Mucosa of stomach (tissue), 1 donor: ENCODE measurements around the gene KMT2E.
"Not testable (repeated sequence)": the region's sequence is repeated elsewhere in the genome, so short reads cannot be mapped to it uniquely, and the experiment has no call there.

ENCODE experiments used
- H3K27me3 ChIP-seq: one replicate; pipeline ENCODE4 v1.7.0; 2013; ENCODE audit warnings: mild to moderate bottlenecking, low read length; ENCODE audit not compliant: control insufficient read depth, insufficient read depth
- H3K36me3 ChIP-seq: one replicate; pipeline ENCODE4 v1.7.0; 2013; ENCODE audit warnings: low read length; ENCODE audit not compliant: control insufficient read depth, insufficient read depth
- H3K4me1 ChIP-seq: one replicate; pipeline ENCODE4 v1.7.0; 2013; ENCODE audit warnings: mild to moderate bottlenecking, low read length; ENCODE audit not compliant: control insufficient read depth, insufficient read depth
- H3K4me3 ChIP-seq: one replicate; pipeline ENCODE4 v1.7.0; 2013; ENCODE audit warnings: low read length
- H3K9ac ChIP-seq: one replicate; pipeline ENCODE4 v1.7.0; 2013; ENCODE audit warnings: mild to moderate bottlenecking, low read length, moderate library complexity
- H3K9me3 ChIP-seq: one replicate; pipeline ENCODE4 v1.7.0; 2013; ENCODE audit warnings: mild to moderate bottlenecking, low read length, moderate library complexity; ENCODE audit not compliant: control insufficient read depth
- donor health status: Pancreatic carcinoma.

KMT2E gene

GRCh38 chr7:105047932-105048331 is 33.9 kb downstream of the KMT2E start:
- Histone ChIP-seq H3K9ac (no peak overlapping the region), H3K4me1 (peaks cover 37% of the 10 kb centered on the region), H3K9me3 (no peaks in the 10 kb centered on the region), H3K27me3 (no peaks in the 10 kb centered on the region), H3K36me3 (no peaks in the 10 kb centered on the region), H3K4me3 (no peak overlapping the region)

DNA sequence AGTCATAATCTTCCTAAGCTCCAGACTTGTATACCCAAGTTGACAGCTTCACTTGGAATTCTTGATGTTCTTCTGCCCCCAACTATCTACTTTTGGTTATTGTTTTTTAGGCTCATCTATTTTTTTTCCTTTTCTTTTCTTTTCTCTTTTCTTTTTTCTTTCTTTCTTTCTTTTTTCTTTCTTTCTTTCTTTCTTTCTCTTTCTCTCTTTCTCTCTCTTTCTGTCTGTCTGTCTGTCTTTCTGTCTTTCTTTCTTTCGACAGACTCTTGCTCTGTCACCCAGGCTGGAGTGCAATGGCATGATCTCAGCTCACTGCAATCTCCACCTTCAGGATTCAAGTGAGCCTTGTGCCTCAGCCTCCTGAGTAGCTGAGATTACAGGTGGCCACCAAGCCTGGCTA is 36.5 kb downstream of the KMT2E start:
- Histone ChIP-seq H3K27me3 (no peaks in the 10 kb centered on the region), H3K4me3 (no peak overlapping the region), H3K4me1 (peaks cover 27% of the 10 kb centered on the region), H3K9me3 (no peaks in the 10 kb centered on the region), H3K36me3 (no peaks in the 10 kb centered on the region), H3K9ac (no peak overlapping the region)

DNA sequence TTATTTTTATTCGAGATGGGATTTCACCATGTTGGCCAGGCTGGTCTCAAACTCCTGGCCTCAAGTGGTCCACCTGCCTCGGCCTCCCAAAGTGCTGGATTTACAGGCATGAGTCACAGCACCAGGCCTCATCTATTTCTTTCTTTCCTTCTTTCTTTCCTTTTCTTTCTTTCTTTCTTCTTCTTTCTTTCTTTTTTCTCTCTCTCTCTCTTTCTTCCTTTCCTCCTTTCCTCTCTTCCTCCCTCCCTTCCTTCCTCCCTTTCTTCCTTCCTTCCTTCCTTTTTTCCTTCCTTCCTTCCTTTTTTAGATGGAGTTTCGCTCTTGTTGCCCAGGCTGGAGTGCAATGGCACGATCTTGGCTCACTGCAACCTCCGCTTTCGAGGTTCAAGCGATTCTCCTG is 36.9 kb downstream of the KMT2E start:
- H3K4me3 ChIP-seq, H3K9me3 ChIP-seq, H3K9ac ChIP-seq, H3K27me3 ChIP-seq, H3K36me3 ChIP-seq: not testable (repeated sequence)
- H3K4me1 ChIP-seq, result peaks cover 27% of the 10 kb centered on the region

GRCh38 chr7:105055084-105055483 is 41.1 kb downstream of the KMT2E start:
- Histone ChIP-seq H3K9me3 (no peaks in the 10 kb centered on the region), H3K4me1 (peaks cover 7% of the 10 kb centered on the region), H3K9ac (no peak overlapping the region), H3K4me3 (no peak overlapping the region), H3K27me3 (no peaks in the 10 kb centered on the region), H3K36me3 (no peaks in the 10 kb centered on the region)

DNA sequence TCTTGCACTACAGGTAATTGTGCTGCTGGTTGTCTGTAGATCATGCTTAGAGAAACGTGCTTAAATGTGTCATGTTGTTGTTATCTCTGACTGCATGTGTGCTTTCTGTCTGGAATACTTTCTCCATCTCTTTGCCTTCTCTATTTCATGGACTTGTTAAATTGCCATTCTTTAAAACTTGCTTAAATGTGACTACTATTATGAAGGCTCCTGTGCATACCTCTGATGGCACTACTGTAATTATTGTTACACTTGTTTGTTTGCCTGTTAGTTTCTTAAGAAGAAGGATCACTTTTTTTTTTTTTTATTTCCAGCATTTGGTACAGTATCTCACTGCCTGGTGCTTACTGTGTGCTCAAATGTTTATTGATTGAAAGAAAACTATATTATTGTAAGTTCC is 41.6 kb downstream of the KMT2E start:
- no peak overlapping the region for H3K4me3 ChIP-seq
- no peaks in the 10 kb centered on the region for H3K36me3 ChIP-seq
- H3K9ac ChIP-seq, result no peak overlapping the region
- no peaks in the 10 kb centered on the region for H3K27me3 ChIP-seq
- no peaks in the 10 kb centered on the region for H3K9me3 ChIP-seq
- H3K4me1 ChIP-seq, result peaks cover 7% of the 10 kb centered on the region

GRCh38 chr7:105057472-105057871 is 43.5 kb downstream of the KMT2E start:
- Histone ChIP-seq H3K9ac (no peak overlapping the region), H3K9me3 (no peaks in the 10 kb centered on the region), H3K4me1 (peaks cover 7% of the 10 kb centered on the region), H3K36me3 (no peaks in the 10 kb centered on the region), H3K4me3 (no peak overlapping the region), H3K27me3 (no peaks in the 10 kb centered on the region)

GRCh38 chr7:105060437-105060836 is 46.4 kb downstream of the KMT2E start:
- Histone ChIP-seq H3K4me3 (no peak overlapping the region), H3K27me3 (no peaks in the 10 kb centered on the region), H3K9me3 (no peaks in the 10 kb centered on the region), H3K9ac (no peak overlapping the region), H3K4me1 (no peaks in the 10 kb centered on the region), H3K36me3 (no peaks in the 10 kb centered on the region)

GRCh38 chr7:105060923-105061322 is 46.9 kb downstream of the KMT2E start:
- no peak overlapping the region for H3K4me3 ChIP-seq
- H3K36me3 ChIP-seq, result no peaks in the 10 kb centered on the region
- H3K9ac ChIP-seq, result no peak overlapping the region
- no peaks in the 10 kb centered on the region for H3K4me1 ChIP-seq
- H3K9me3 ChIP-seq, result no peaks in the 10 kb centered on the region
- no peaks in the 10 kb centered on the region for H3K27me3 ChIP-seq

GRCh38 chr7:105065104-105065503 is 51.1 kb downstream of the KMT2E start:
- H3K4me3 ChIP-seq, result no peak overlapping the region
- H3K9me3 ChIP-seq, result no peaks in the 10 kb centered on the region
- no peak overlapping the region for H3K9ac ChIP-seq
- no peaks in the 10 kb centered on the region for H3K36me3 ChIP-seq
- no peaks in the 10 kb centered on the region for H3K27me3 ChIP-seq
- no peaks in the 10 kb centered on the region for H3K4me1 ChIP-seq

DNA sequence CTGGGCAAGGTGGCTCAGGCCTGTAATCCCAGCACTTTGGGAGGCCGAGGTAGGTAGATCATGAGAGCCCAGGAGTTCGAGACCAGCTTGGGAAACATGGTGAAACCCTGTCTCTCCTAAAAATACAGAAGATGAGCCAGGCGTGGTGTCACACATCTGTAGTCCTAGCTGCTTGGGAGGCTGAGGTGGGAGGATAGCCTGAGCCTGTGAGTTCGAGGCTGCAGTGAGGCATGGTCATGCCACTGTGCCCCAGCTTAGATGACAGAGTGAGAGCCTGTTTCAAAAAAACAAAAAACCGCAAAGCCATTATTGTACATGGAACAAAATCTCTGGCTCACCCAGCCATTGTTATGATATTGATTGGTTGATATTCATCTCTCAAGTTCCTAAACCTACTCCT is 53.7 kb downstream of the KMT2E start:
- H3K9me3 ChIP-seq, result no peaks in the 10 kb centered on the region
- no peaks in the 10 kb centered on the region for H3K27me3 ChIP-seq
- no peaks in the 10 kb centered on the region for H3K36me3 ChIP-seq
- no peak overlapping the region for H3K9ac ChIP-seq
- no peak overlapping the region for H3K4me3 ChIP-seq
- H3K4me1 ChIP-seq, result no peaks in the 10 kb centered on the region

DNA sequence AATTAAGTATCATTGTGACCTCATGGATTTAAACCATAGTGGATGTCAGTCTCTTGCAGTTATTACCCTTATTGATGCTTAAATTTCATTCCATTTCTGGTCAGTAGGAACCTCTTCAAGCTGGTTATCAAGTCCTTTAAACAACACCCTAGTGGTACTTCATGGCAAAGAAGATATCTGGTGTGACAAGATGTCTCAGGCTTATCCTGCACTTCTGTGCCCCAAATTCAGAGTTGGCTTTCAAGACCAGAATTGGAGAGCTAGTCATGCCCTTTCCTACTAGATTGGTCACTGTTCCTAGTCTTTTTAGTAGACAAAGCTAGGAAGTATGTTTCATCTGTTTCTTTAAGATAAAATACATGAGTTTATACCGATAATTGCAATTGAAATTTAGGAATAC is 54.9 kb downstream of the KMT2E start:
- Histone ChIP-seq H3K9me3 (no peaks in the 10 kb centered on the region), H3K9ac (no peak overlapping the region), H3K4me3 (no peak overlapping the region), H3K36me3 (no peaks in the 10 kb centered on the region), H3K27me3 (no peaks in the 10 kb centered on the region), H3K4me1 (no peaks in the 10 kb centered on the region)

DNA sequence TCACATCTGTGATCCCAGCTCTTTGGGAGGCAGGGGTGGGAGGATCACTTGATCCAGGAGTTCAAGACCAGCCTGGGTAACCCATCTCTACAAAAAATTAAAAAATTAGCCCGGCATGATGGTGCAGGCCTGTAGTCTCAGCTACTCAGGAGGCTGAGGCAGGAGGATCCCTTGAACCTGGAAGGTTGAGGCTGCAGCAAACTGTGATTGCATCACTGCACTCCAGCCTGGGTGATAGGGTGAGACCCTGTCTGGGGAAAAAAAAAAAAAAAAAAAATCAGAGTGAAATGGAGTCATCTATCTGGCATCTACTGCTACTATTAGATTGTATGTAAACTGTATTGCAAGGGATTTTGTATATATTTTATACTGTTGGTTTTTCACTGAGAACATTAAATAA is 59.1 kb downstream of the KMT2E start:
- Histone ChIP-seq H3K36me3 (no peaks in the 10 kb centered on the region), H3K9me3 (no peaks in the 10 kb centered on the region), H3K27me3 (no peaks in the 10 kb centered on the region), H3K4me3 (no peak overlapping the region), H3K9ac (no peak overlapping the region), H3K4me1 (no peaks in the 10 kb centered on the region)

GRCh38 chr7:105079348-105079747 is 65.3 kb downstream of the KMT2E start:
- no peak overlapping the region for H3K4me3 ChIP-seq
- no peaks in the 10 kb centered on the region for H3K27me3 ChIP-seq
- H3K36me3 ChIP-seq, result no peaks in the 10 kb centered on the region
- no peak overlapping the region for H3K9ac ChIP-seq
- no peaks in the 10 kb centered on the region for H3K9me3 ChIP-seq
- H3K4me1 ChIP-seq, result no peaks in the 10 kb centered on the region
